Middle frontal gyrus (tissue), 1 donor: Measurements from ENCODE around the gene ASCL5.

Experiments
- DNase-seq: peaks from one replicate; pipeline ENCODE4 v3.0.0-alpha.2; 2015; ENCODE audit warnings: low spot score; ENCODE audit errors: extremely low spot score

ASCL5 gene

GRCh38 chr1:201153474-201154388, 26.7 kb upstream of the ASCL5 start:
- no peak for DNase-seq

GRCh38 chr1:201149400-201149799, 22.4 kb upstream of the ASCL5 start:
- no peak for DNase-seq

GRCh38 chr1:201147396-201148015, 20.5 kb upstream of the ASCL5 start:
- no peak for DNase-seq

DNA sequence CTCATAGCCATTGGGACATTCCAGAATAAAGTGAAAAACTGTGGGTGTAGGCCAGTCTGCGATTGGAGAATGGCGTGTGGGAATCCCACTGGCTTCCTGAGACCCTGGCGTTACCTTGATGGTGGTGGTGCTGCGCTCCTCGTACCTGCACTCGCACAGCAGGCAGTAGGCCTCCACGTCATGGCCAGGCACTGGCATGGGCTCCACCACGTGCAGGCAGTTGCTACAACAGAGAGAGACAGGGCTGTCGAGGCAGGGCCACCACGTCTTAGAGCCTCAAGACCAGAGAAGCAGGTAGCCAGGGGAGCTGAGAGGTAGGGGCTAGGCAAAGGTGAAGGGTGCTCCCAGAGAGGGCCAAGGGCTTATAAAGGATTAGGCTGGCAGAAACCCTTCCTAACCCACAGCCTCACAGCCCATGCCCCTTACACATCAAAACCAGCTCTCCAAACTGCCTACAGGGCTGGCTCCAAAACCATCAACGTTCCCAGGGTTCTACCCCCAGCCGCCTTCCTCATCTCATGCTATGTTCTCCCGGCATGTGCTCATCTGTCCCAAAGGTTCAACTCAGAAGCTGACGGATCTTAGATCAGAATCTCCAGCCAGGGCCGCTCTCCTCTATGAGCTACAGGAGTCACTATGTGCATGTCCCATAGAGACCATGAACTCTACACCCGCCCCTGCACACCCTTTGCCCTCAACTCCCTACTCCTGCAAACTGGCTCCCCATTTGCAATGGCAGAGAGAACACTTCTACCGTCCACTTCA, 19.8 kb upstream of the ASCL5 start:
- no peak for DNase-seq

DNA sequence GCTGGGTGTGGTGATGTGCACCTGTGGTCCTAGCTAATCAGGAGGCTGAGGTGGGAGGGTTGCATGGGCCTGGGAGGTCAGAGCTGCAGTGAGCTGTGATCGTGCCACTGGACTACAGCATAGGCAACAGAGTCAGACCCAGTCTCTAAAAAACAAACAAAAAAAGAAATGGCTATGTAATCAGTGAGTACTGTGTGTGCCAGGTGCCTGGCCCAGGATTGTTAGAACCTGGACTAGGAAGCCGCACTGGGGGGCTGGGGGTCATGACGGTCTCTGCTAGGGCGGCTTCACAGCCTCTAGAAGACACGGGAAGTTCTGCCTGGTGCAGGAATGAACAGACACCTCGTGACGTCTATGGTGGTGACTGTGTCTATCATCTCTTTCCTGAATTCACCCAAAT, 18.8 kb upstream of the ASCL5 start:
- DNase-seq = no peak

GRCh38 chr1:201145132-201145531, 18.1 kb upstream of the ASCL5 start:
- no peak for DNase-seq

DNA sequence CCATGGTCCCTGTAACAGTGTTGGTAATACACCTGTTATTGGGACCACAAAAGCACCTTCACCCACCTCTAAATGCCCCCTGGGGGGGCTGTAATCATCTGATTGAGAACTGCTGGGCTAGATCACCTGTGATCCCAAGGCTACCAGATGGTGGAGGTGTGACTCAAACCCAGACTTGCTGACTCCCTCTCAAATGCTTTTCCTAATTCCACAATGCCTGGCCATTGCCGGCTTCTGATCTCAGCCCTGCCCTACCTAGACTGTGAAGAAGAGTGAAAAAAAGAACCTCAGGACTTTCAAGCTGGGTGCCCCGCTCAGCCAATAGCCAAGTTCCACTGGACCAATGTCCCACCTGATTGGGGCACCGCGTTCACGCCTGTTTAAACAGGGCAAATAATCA, 17.7 kb upstream of the ASCL5 start:
- DNase-seq = no peak

DNA sequence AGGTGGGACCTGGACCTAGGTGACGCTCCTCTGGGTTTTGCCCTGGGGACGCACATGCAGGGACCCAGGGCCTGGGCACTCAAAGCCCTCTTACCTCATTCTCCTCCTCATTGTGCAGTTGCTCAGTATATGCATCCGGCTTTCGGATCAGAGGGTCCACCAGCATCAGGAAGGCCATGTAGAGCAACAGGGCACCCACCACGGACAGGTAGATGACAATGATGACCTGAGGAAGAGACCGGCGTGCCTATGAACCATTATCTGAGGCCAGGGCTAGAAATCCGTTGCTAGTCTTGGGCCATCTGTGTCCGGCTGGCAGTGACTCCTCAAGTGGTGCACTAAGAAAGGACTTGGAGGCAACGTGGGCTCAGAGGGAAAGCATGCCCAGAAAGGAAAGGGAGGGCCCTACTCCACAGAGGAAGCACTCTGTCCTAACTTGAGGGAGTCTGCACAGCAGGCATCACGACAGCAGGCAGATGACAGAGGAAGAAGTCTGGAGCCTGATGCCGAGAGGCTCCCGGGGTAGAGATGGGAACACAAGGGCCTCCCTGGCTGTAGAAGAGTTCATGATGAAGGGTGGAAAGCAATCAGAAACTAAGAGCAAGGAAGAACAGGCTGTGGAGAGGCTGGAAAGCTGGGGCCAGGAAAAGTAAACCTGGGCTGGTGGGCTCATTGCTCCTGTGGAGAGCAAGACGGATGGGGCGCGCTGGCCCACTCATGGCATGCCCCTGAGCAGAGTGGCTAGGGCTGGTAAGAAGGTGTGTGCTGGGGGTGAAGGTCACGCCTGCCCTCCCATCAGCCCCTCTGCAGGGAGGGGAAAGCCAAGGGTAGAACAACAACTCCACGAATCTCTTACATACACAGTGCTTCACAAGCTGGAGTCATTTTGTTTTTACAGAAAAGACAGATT, 17.0 kb upstream of the ASCL5 start:
- no peak for DNase-seq

- no peak for DNase-seq
Measured at GRCh38 chr1:201142849-201143725, 16.1 kb upstream of the ASCL5 start.

DNA sequence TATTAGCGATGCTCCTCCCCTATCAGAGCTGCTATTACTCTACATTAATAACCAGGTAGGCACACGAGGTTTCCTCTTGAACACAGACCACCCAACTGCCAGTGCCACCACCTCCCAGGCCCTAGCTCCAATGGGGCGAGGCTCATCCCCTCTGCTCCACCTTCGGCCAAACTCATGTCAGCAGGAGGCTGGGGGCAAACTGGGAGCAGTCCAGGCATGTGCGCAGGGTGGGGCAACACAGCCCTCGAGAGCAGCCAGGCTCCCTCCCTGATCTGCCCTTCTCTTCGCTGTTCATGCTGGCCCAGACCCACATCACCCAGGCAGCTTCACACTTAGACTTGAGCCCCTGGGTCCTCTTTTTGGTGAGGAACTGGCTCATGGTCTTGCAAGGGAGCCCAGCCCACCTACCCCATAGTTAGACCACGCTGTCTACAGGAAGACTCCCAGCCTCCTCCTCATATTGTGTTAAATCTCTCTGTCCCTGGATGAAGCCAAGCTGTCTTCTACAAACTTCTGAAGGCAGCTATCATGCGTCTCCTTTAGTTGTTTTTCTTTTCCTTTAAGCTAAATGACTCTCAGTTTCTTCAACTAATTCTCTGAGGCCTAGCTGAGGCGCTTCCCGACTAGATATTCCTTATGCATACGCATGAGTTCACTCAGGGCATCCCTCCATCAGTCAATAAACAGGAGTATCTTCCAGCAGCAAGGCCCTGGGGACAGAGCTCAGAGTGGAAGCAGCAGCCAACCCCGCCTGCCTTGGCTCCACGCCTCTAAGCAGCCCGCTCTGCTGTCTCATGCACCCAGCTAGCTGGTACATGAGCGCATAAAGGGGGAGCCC, 15.2 kb upstream of the ASCL5 start:
- no peak for DNase-seq

DNA sequence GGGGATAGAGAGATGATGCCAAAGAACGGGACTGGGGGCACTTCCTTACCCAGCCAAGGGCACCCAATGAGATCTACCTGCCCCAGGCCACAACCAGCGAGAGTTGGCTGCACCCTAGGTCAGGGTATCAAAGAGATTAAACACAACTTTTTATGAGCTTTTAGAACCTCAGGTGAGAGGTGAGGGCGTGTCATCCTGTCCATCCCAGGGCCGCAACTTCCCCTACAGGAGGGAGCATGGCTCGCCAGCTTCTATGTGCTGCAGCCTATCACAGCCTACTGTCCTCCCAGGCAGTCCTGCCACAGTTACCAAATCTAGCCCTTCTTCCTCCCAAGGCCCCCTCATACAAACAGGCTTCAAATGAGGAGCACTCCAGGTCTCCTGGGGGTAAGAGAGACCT, 14.4 kb upstream of the ASCL5 start:
- DNase-seq = no peak

DNA sequence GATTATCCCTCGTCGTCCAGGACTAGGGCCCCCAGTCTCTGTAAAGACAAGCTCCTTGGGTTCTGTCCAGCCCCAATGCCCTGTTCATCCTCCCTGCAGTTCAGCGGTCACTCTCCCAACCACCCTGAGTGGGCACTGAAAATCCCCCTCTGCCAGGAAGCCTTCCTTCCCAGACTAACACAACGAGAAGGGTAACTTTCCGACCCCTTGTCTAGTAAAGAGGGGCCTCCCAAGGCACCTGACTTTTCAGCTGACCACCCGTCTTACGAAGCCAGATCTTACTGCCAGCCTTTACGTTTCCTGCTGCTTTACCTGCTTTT, 13.9 kb upstream of the ASCL5 start:
- DNase-seq = no peak

DNA sequence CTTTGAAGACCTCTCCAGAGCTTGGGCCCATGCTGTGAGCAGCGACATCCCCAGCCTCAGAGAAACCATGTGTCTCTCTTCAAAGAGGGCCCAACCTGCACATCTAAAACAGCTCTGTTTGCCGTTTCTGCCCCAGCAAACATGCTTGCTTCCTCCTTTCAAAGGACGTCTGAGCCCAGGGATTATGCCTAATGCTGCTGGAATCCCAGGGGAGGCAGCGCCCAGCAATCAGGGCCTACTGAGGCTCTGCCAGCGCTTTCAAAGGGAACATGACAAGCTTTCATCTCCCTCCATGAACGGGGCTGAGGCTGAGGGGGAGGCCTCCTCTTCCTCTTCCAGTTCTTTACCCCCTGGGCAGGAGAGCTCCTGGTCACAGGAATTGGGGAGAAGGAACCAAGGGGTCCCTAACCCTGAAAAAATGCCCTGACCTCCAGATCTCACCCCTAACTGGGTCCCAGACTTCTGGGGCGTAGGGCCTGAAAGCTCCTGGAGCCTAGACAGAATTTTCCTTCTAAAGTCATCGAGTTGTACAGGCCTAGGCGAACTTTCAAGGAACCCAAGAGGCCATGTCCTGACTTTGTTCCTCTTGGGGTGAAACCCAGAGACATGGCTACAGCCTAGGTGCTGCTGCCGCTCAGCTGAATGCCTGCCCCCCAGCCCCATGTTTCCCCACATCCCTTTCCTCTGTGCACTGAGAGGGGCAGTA, 13.4 kb upstream of the ASCL5 start:
- no peak for DNase-seq

GRCh38 chr1:201139756-201140155, 12.8 kb upstream of the ASCL5 start:
- DNase-seq = no peak

GRCh38 chr1:201139306-201139705, 12.3 kb upstream of the ASCL5 start:
- no peak for DNase-seq

DNA sequence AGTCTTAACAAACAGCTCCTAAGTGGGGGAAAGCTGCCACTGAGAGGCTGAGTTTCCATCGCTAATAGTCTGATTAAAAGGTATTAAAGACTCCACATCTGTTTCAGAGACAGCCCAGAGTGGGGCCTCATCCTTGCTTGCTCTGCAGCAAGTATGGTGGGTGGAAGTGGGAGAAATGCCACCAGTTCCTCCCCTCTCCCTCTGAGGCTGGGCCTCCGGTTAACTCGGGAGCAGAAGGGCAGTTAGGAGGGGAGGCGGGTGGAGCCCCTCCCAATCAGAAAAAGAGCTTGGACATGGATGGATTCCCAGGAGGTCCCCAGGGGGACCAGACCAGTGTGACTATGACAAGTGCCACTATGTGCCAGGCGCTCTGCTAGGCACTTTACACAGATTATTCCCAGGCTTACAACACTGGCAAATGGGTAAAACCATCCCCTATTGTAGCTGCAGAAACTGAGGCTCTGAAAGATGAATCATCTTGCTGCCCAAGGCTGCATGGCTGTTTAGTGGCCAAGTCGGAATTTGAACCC, 11.4 kb upstream of the ASCL5 start:
- no peak for DNase-seq

DNA sequence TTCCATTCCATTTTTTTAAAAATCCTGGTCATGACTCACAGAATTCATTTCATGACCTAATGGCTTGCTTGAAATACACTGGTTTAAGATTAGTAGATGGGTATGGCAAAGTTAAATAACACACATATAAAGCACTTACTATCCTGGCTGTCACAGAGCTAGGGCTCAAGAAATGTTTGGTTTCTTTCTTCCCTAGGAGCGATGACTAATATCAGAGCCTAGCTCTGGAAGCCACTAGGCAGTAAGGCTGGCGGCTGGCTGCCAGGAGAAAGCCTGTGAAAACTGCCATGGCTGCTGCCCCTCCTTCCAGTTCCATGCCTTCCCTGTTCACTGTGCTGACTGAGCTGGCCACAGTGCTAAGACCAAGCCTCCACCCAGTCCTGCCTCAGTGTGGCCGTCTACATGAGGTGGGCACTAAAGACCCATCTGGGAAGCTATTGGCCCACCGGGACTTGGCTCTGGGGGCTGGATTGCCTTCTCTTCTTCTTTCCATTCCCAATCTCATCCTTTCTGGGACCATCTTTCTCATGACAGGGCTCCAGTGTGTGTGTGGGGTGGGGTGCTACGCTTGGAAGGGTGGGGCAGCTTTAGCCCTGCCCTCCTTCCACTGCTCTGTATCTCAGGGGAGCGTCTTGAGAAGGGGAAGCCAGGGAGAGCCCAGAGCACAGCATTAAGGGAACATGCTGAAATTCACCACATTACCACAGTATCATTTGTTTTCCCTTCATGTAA, 10.8 kb upstream of the ASCL5 start:
- peak; percentile 50 for DNase-seq

GRCh38 chr1:201137024-201137392, 10.0 kb upstream of the ASCL5 start:
- no peak for DNase-seq
